ENCODE measurements around the gene NMRAL1. TPM values are rescaled to one million over a fixed set of nuclear protein-coding genes. Genes with fewer than 3 reads are reported as not detected.

Gene NMRAL1
- total and polyA plus RNA-seq, 2 donors (not counting 1 experiment from before 2014, with no cell fraction given) = 48.6 to 68.8 TPM

DNA sequence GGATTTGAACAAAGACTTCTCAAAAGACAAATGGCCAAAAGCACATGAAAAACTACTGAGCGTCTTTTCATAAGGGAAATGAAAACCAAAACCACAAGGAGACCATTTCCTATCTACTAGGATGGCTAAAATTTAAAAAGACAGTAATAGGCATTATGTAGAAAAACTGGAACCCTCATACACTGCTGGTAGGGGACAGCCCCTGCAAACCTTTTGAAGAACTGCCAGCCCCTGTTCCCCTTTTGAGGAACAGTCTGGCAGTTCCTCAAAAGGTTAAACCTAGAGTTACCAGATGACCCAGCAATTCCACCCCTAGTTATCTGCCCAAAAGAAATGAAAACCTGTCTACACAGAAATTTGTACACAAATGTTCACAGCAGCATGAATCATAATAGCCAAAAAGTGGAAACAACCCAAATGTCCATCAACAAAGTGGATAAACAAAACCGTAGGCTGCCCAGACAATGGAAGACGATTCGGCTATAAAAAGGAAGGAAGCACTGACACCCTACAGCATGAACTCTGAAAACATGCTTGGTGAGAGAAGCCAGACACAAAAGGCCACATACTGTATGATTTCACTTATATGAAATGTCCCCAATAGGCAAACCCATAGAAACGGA, 41.3 kb upstream of the NMRAL1 start:
- H3K79me2 ChIP-seq (ENCODE audit: control insufficient read depth, insufficient read depth, low read length) = peaks cover 43% of the 10 kb centered on the region
- peak overlapping the region in 3 of 5 experiments; percentile 2 to 13 (median 3) for H3K4me3 ChIP-seq (ENCODE audit: control extremely low read depth in 1 of 5, extremely low read depth in 1 of 5, insufficient read depth in 1 of 5, low read depth in 2 of 5, low read length in 4 of 5)

More for the DNA sequence above, 41.3 kb upstream of the NMRAL1 start:
- Histone ChIP-seq H3K9me3 (ENCODE audit: control extremely low read depth in 1 of 3, control insufficient read depth in 2 of 3, insufficient read depth in 1 of 3, low read length in 2 of 3) (no peaks in the 10 kb centered on the region), H3K27ac (ENCODE audit: low read length in 2 of 2) (peak overlapping the region; percentile 43 to 75), H3K27me3 (replicated peaks in 1 of 4; ENCODE audit: control extremely low read depth in 1 of 4, control insufficient read depth in 3 of 4, insufficient read depth in 4 of 4, low read length in 3 of 4) (no peaks in the 10 kb centered on the region), H3K4me2 (replicated peaks; ENCODE audit: low read depth, low read length, poor library complexity, severe bottlenecking) (peak overlapping the region; percentile 62), H4K20me1 (ENCODE audit: control insufficient read depth, insufficient read depth, low read length, poor library complexity, severe bottlenecking) (peaks cover 11% of the 10 kb centered on the region), H2AFZ (ENCODE audit: insufficient read depth, low read depth, low read length, poor library complexity, severe bottlenecking) (no peak overlapping the region), H3K9ac (ENCODE audit: low read length) (peak overlapping the region; percentile 31), H3K36me3 (replicated peaks in 1 of 2; ENCODE audit: control extremely low read depth in 1 of 2, control insufficient read depth in 1 of 2, extremely low read depth in 1 of 2, insufficient read depth in 2 of 2, low read length in 1 of 2) (peaks cover 0 to 27% of the 10 kb centered on the region in 2 experiments), H3K4me1 (ENCODE audit: control insufficient read depth in 2 of 2, insufficient read depth in 2 of 2, low read length in 2 of 2) (peaks cover 27 to 39% of the 10 kb centered on the region in 2 donors)
- CTCF ChIA-PET = interaction anchor here (2.5 to 2.9 kb wide), 2 partner anchors 9 to 33 kb away, joined by 7 to 20 read pairs; no protein-coding TSS in a partner anchor
- Mint-ChIP-seq H3K9me3 (ENCODE audit: insufficient read depth) (no peaks in the 10 kb centered on the region), H3K4me3 (peak overlapping the region; percentile 78), H3K27me3 (no peaks in the 10 kb centered on the region), H3K4me1 (peaks cover 34% of the 10 kb centered on the region), H3K27ac (peak overlapping the region; percentile 86)
- ATAC-seq (ENCODE audit: low read depth) = peak; percentile 75
- intact Hi-C loops (cut with micrococcal nuclease) = loop anchor here (1.0 kb wide), 1 partner anchor 10 kb away; no protein-coding TSS in a partner anchor
- peak; percentile 68 for DNase-seq
- TF ChIP-seq, protein P1, sequence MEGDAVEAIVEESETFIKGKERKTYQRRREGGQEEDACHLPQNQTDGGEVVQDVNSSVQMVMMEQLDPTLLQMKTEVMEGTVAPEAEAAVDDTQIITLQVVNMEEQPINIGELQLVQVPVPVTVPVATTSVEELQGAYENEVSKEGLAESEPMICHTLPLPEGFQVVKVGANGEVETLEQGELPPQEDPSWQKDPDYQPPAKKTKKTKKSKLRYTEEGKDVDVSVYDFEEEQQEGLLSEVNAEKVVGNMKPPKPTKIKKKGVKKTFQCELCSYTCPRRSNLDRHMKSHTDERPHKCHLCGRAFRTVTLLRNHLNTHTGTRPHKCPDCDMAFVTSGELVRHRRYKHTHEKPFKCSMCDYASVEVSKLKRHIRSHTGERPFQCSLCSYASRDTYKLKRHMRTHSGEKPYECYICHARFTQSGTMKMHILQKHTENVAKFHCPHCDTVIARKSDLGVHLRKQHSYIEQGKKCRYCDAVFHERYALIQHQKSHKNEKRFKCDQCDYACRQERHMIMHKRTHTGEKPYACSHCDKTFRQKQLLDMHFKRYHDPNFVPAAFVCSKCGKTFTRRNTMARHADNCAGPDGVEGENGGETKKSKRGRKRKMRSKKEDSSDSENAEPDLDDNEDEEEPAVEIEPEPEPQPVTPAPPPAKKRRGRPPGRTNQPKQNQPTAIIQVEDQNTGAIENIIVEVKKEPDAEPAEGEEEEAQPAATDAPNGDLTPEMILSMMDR (IDR thresholded peaks at IDR 0.05) = no peak
- TF ChIP-seq EZH2 (IDR thresholded peaks at IDR 0.05; ENCODE audit: borderline replicate concordance, insufficient read depth, low read depth, low read length, poor library complexity, severe bottlenecking) = no peak
- POLR2A ChIA-PET = interaction anchor here (0.6 kb wide), 1 partner anchor 17 kb away, joined by 3 read pairs; no protein-coding TSS in a partner anchor
- 0% methylated on average over 1 of the region's 5 CpGs for WGBS (ENCODE audit: insufficient coverage)

Measured in B cell (primary cell).